ENCODE data around the gene SIGLEC9. TPM values are rescaled to one million over a fixed set of nuclear protein-coding genes. Genes with fewer than 3 reads are reported as not detected.
A peak's percentile ranks its signal among the peaks of the same experiment; 100 is the strongest.

Gene SIGLEC9
- total and polyA plus RNA-seq, 10 of the 15 experiments (the other 5 are each of a cell fraction or from before 2014, with no cell fraction given) = 0.10 TPM; not detected in 9

GRCh38 chr19:51094696-51095279 is 29.9 kb upstream of the SIGLEC9 start:
- Histone ChIP-seq H3K4me2 (ENCODE audit: control insufficient read depth, insufficient read depth) (no peak overlapping the region), H3K4me1 (ENCODE audit: control insufficient read depth, insufficient read depth, low read length) (no peaks in the 10 kb centered on the region), H3K27ac (ENCODE audit: control insufficient read depth, insufficient read depth) (no peak overlapping the region), H3K27me3 (replicated peaks in 1 of 2; ENCODE audit: control insufficient read depth in 2 of 2, insufficient read depth in 2 of 2, low read length in 1 of 2) (no peaks in the 10 kb centered on the region), H2AFZ (ENCODE audit: control insufficient read depth, low read depth, low read length) (no peak overlapping the region), H3K4me3 (no peak overlapping the region), H3K36me3 (ENCODE audit: control insufficient read depth in 2 of 2, insufficient read depth in 2 of 2, low read length in 1 of 2) (peaks cover 0 to 6% of the 10 kb centered on the region in 2 experiments; a peak in 3 of 4 replicates), H3K9me3 (replicated peaks; ENCODE audit: control insufficient read depth, insufficient read depth, low read length) (no peaks in the 10 kb centered on the region), H3K79me2 (ENCODE audit: control insufficient read depth, insufficient read depth, low read length) (no peaks in the 10 kb centered on the region), H3K9ac (ENCODE audit: control insufficient read depth, insufficient read depth, low read length) (no peak overlapping the region), H4K20me1 (ENCODE audit: control insufficient read depth, insufficient read depth) (no peaks in the 10 kb centered on the region; the same call in 1 of the 2 replicates)
- POLR2A ChIA-PET = no interaction called here
- in situ Hi-C loops (cut with MboI) (loop anchor here (10.0 kb wide), 1 partner anchor 160 kb away; no protein-coding TSS in a partner anchor), intact Hi-C loops (cut with micrococcal nuclease; ENCODE audit: unreplicated experiment) (loop anchor here (5.0 kb wide), 1 partner anchor 162 kb away; no protein-coding TSS in a partner anchor)
- SMC1A ChIA-PET (ENCODE audit: uncharacterized antibody, unreplicated experiment) = no interaction called here
- BruUV-seq (replicated peaks) = no TSS peak
- ATAC-seq (no peak), DNase-seq (ENCODE audit: low read depth, low spot score) (no peak), FAIRE-seq (no peak)
- WGBS (ENCODE audit: insufficient coverage, insufficient replicate concordance, low lambda C conversion rate, missing lambda C conversion rate) = 35% methylated on average over 11 of the region's 15 CpGs
- CTCF ChIA-PET = interaction anchor here (0.6 to 0.7 kb wide), 2 partner anchors 276 to 646 kb away, joined by 3 to 4 read pairs; no protein-coding TSS in a partner anchor
- RAD21 ChIA-PET (ENCODE audit: unreplicated experiment) = interaction anchor here (0.7 kb wide), 1 partner anchor 157 kb away, joined by 3 read pairs; no protein-coding TSS in a partner anchor
- TF ChIP-seq CHD2 (IDR thresholded peaks at IDR 0.05; ENCODE audit: borderline replicate concordance, low read depth, low read length) = no peak
- TF ChIP-seq ATF7 (IDR thresholded peaks at IDR 0.05; ENCODE audit: low read depth) = no peak
- no peak for TF ChIP-seq NFYB (IDR thresholded peaks at IDR 0.05; ENCODE audit: insufficient read depth, low read depth, low read length)
- no peak for TF ChIP-seq ZZZ3 (IDR thresholded peaks at IDR 0.05; ENCODE audit: control insufficient read depth, insufficient read length, low read depth)
- peak; percentile 57 to 74 (median 62) for TF ChIP-seq CTCF (IDR thresholded peaks at IDR 0.05 in 2 of 3, conservative IDR thresholded peaks at IDR 0.05 in 1 of 3; ENCODE audit: control insufficient read depth in 2 of 3, extremely low read depth in 1 of 3, insufficient read depth in 1 of 3, low read depth in 3 of 3, low read length in 3 of 3)
- no peak for TF ChIP-seq CUX1 (IDR thresholded peaks at IDR 0.05; ENCODE audit: insufficient replicate concordance, low read depth, low read length)
- no peak for TF ChIP-seq NFXL1 (IDR thresholded peaks at IDR 0.05; ENCODE audit: borderline replicate concordance)
- no peak for TF ChIP-seq HDAC6 (IDR thresholded peaks at IDR 0.05; ENCODE audit: unreplicated experiment)
- no peak for TF ChIP-seq POU2F2 (IDR thresholded peaks at IDR 0.05; ENCODE audit: borderline replicate concordance, low read depth, low read length)
- TF ChIP-seq HSF1 (IDR thresholded peaks at IDR 0.05; ENCODE audit: low read depth, low read length) = no peak
- TF ChIP-seq SKIL (IDR thresholded peaks at IDR 0.05; ENCODE audit: low read depth, poor library complexity, severe bottlenecking) = no peak
- no peak for TF ChIP-seq JUNB (IDR thresholded peaks at IDR 0.05)
